IMR-90 (cell line): ENCODE data around the gene RABGGTA. TPM values are rescaled to one million over a fixed set of nuclear protein-coding genes. Genes with fewer than 3 reads are reported as not detected.

Experiments used
- ATAC-seq: fragments of 200-7000 bp; cut with Tn5 transposase; 2 replicates; pipeline ENCODE4 v1.9.1; 2020; ENCODE audit warnings: low read depth, mild to moderate bottlenecking, moderate library complexity
- BruUV-seq: library from RNA; stranded (reverse); fragments of 400-500 nt; replicated peaks from 2 replicates; lab custom pipeline; 2021; lab: Mats Ljungman, UMichigan
- CTCF ChIA-PET: fragments of 300-600 bp; formaldehyde crosslinking; extraction: SDS; loops from one replicate; lab custom pipeline; 2021; ENCODE audit warnings: antibody characterized with exemption; lab: Yijun Ruan, JAX
- POLR2A ChIA-PET: fragments of 300-600 bp; sonication (Branson Sonifier 250); formaldehyde crosslinking; loops from one replicate; lab custom pipeline; 2022; ENCODE audit warnings: antibody characterized with exemption; ENCODE audit not compliant: unreplicated experiment; lab: Charles Lee
- DNase-seq: peaks from one replicate; pipeline ENCODE4 v3.0.0; 2013
- H2AFZ ChIP-seq: replicated peaks from 2 replicates; pipeline ENCODE3; 2013; ENCODE audit warnings: low read length, mild to moderate bottlenecking; ENCODE audit not compliant: poor library complexity
- H2AK5ac ChIP-seq: 2 replicates; pipeline ENCODE4 v1.6.1; 2013; ENCODE audit warnings: low read depth, low read length, inconsistent platforms
- H2AK9ac ChIP-seq: replicated peaks from 2 replicates; pipeline ENCODE3; 2013; ENCODE audit warnings: mild to moderate bottlenecking, low read depth, low read length, moderate library complexity; ENCODE audit not compliant: poor library complexity
- H2BK120ac ChIP-seq: 2 replicates; pipeline ENCODE4 v1.6.1; 2013; ENCODE audit warnings: low read depth, low read length, inconsistent platforms
- H2BK15ac ChIP-seq: 3 replicates; pipeline ENCODE4 v1.6.1; 2013; ENCODE audit warnings: low read depth, low read length, inconsistent platforms
- H2BK20ac ChIP-seq: 2 replicates; pipeline ENCODE4 v1.6.1; 2013; ENCODE audit warnings: low read depth, mild to moderate bottlenecking, inconsistent platforms, low read length, moderate library complexity
- H2BK5ac ChIP-seq: 2 replicates; pipeline ENCODE4 v1.6.1; 2013; ENCODE audit warnings: mild to moderate bottlenecking, low read depth, low read length, inconsistent platforms; ENCODE audit not compliant: poor library complexity, severe bottlenecking
- H3K14ac ChIP-seq: replicated peaks from 2 replicates; pipeline ENCODE4 v1.6.1; 2013; ENCODE audit warnings: low read depth, low read length, inconsistent platforms
- H3K18ac ChIP-seq: 2 replicates; pipeline ENCODE4 v1.6.1; 2013; ENCODE audit warnings: low read depth, low read length, control low read depth
- H3K23ac ChIP-seq: 2 replicates; pipeline ENCODE4 v1.6.1; 2013; ENCODE audit warnings: low read depth, low read length, inconsistent platforms
- H3K27ac ChIP-seq: 2 replicates; pipeline ENCODE4 v1.5.1; 2013; ENCODE audit warnings: mild to moderate bottlenecking, control low read depth, low read length; ENCODE audit not compliant: insufficient read depth
- H3K27me3 ChIP-seq: 2 replicates; pipeline ENCODE4 v1.6.1; 2013; ENCODE audit warnings: low read length; ENCODE audit not compliant: control insufficient read depth, insufficient read depth
- H3K36me3 ChIP-seq: 2 replicates; pipeline ENCODE4 v1.6.1; 2013; ENCODE audit warnings: low read length, mixed read lengths; ENCODE audit not compliant: control insufficient read depth, insufficient read depth
- H3K4ac ChIP-seq: 2 replicates; pipeline ENCODE4 v1.6.1; 2013; ENCODE audit warnings: low read depth, low read length, inconsistent platforms
- H3K4me1 ChIP-seq: 2 replicates; pipeline ENCODE4 v1.6.1; 2013; ENCODE audit warnings: low read length, mixed read lengths; ENCODE audit not compliant: control insufficient read depth, insufficient read depth
- H3K4me2 ChIP-seq: 2 replicates; pipeline ENCODE4 v1.6.1; 2013; ENCODE audit warnings: low read depth, mild to moderate bottlenecking, control low read depth, low read length, moderate library complexity
- H3K4me3 ChIP-seq: 2 replicates; pipeline ENCODE4 v1.5.1; 2013; ENCODE audit warnings: low read depth, mild to moderate bottlenecking, control low read depth, low read length, moderate library complexity; ENCODE audit not compliant: insufficient read depth
- H3K56ac ChIP-seq: 2 replicates; pipeline ENCODE4 v1.6.1; 2013; ENCODE audit warnings: low read length, inconsistent platforms; ENCODE audit not compliant: insufficient read depth; ENCODE audit errors: extremely low read depth
- H3K79me1 ChIP-seq, 2 experiments: 2 replicates each; pipeline ENCODE4 v1.6.1; 2013; ENCODE audit warnings: low read length in 2 of 2, inconsistent platforms in 1 of 2, low read depth in 1 of 2
- H3K9ac ChIP-seq: 2 replicates; pipeline ENCODE4 v1.6.1; 2013; ENCODE audit warnings: low read depth, low read length, control low read depth
- H3K9me1 ChIP-seq: 2 replicates; pipeline ENCODE4 v1.6.1; 2013; ENCODE audit warnings: low read length, inconsistent platforms; ENCODE audit not compliant: insufficient read depth
- H3K9me3 ChIP-seq: 2 replicates; pipeline ENCODE4 v1.6.1; 2013; ENCODE audit warnings: low read length; ENCODE audit not compliant: control insufficient read depth, insufficient read depth
- H4K20me1 ChIP-seq: 2 replicates; pipeline ENCODE4 v1.6.1; 2013; ENCODE audit warnings: low read length, inconsistent platforms; ENCODE audit not compliant: insufficient read depth
- H4K5ac ChIP-seq: 2 replicates; pipeline ENCODE4 v1.6.1; 2013; ENCODE audit warnings: mild to moderate bottlenecking, low read depth, low read length, control low read depth
- H4K8ac ChIP-seq, 2 experiments: 2 replicates each; pipeline ENCODE4 v1.6.1; 2013; ENCODE audit warnings: low read depth in 2 of 2, low read length in 2 of 2, control low read depth in 1 of 2, inconsistent platforms in 1 of 2
- H4K91ac ChIP-seq: 2 replicates; pipeline ENCODE4 v1.6.1; 2013; ENCODE audit warnings: low read depth, low read length, inconsistent platforms; ENCODE audit not compliant: insufficient read depth
- BHLHE40 ChIP-seq: fragments of 150-350 bp; IDR thresholded peaks from 2 replicates; pipeline ENCODE4 v1.6.1; 2016; ENCODE audit warnings: mild to moderate bottlenecking, low read depth, low read length
- FOS ChIP-seq: fragments of 150-350 bp; IDR thresholded peaks from 2 replicates; pipeline ENCODE4 v1.6.1; 2016; ENCODE audit warnings: low read depth, low read length
- WGBS, 2 experiments: methylation state at CpG; one replicate each; pipeline versions ENCODE4 v1.1.5 to v1.1.7; 2013; ENCODE audit warnings: missing lambda C conversion rate in 2 of 2; ENCODE audit not compliant: insufficient read length in 1 of 2; ENCODE audit errors: extremely low coverage in 2 of 2; 5-methylcytosine and 5-hydroxymethylcytosine counted together
- dilution Hi-C: fragments of 300-500 bp; cut with HindIII; formaldehyde crosslinking; loops from one replicate; pipeline ENCODE4 v1.14.3; 2018; ENCODE audit warnings: low sequenced_read_pairs; ENCODE audit not compliant: unreplicated experiment
- in situ Hi-C: fragments of 300-500 bp; cut with MboI; formaldehyde crosslinking; loops from 3 replicates; pipeline ENCODE4 v1.14.3; 2019; ENCODE audit warnings: low sequenced_read_pairs, inconsistent platforms, mixed read lengths
- intact Hi-C: fragments of 100-400 bp; cut with micrococcal nuclease; formaldehyde crosslinking; loops from 2 replicates; pipeline ENCODE4 v1.10.0; 2022
- polyA plus RNA-seq, 3 experiments: library from polyadenylated mRNA; depleted of rRNA; stranded (reverse); fragments of >200 nt; gene quantifications; 2 replicates each; pipeline ENCODE4 v1.2.3, GENCODE V29; 2012; ENCODE audit warnings: low replicate concordance in 1 of 3
- total RNA-seq: library from RNA; depleted of rRNA; stranded (reverse); fragments of >200 nt; gene quantifications from 2 replicates; pipeline ENCODE4 v1.2.3, GENCODE V29; 2012

RABGGTA gene
- total and polyA plus RNA-seq, 2 of the 4 experiments (the other 2 are of a cell fraction), result 25.6 to 55.6 TPM

DNA sequence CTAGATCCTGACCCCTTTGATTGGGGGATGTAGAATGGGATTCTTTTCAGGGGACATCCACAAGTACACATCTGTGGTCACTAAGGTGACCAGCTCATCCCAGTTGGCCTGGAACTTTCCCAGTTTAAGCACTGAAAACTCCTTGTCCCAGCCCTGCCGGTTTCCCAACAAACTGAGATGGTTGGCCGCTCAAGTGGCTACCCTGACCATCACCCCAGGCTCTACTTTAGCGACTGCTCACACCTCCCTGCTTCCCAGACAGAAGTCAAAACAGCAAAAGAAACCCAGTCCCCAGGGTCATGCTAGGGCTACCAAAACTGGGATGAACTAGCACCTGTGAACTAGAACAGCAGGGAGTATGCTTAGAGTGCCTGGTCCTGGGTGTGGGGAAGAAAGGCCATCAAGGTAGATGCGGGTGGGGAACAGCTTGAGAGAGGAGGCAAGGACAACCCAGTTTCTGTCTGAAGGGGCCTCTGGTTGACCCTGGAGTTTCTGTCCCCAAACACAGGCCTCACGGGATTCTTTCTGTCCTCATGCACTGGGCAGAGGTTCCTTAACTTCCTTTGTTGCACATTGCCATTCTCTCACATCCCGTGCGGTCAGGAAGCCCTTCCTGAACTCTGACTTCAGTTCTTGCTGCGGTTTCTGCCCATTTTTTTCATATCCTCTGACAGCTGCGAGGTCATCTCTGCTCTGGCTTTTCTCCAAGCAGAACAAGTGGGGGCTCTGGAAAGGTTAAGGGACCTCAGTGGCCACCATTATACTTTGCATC, 41.5 kb upstream of the RABGGTA start:
- Histone ChIP-seq H3K23ac (no peak overlapping the region), H2BK20ac (no peak overlapping the region), H2BK15ac (no peak overlapping the region), H3K18ac (no peak overlapping the region), H2AK9ac (no peak overlapping the region), H3K4ac (no peak overlapping the region), H2BK5ac (no peak overlapping the region), H4K91ac (no peak overlapping the region), H3K27me3 (peaks cover 19% of the 10 kb centered on the region; the same call in 1 of the 2 replicates), H2BK120ac (no peak overlapping the region), H3K9me3 (no peaks in the 10 kb centered on the region), H3K36me3 (no peaks in the 10 kb centered on the region), H3K9ac (no peak overlapping the region), H3K56ac (no peak overlapping the region), H4K5ac (no peak overlapping the region), H3K14ac (no peak overlapping the region), H3K4me1 (peaks cover 10% of the 10 kb centered on the region; the same call in 1 of the 2 replicates), H3K27ac (no peak overlapping the region), H3K9me1 (peaks cover 11% of the 10 kb centered on the region; the same call in 1 of the 2 replicates), H4K20me1 (peaks cover 8% of the 10 kb centered on the region; the same call in 1 of the 2 replicates), H4K8ac (no peak overlapping the region), H2AFZ (no peak overlapping the region), H3K4me3 (no peak overlapping the region), H3K79me1 (peaks cover 3 to 8% of the 10 kb centered on the region in 2 experiments; a peak in 1 of 4 replicates), H3K4me2 (no peak overlapping the region), H2AK5ac (no peak overlapping the region)
- intact Hi-C loops, result no loop called here
- WGBS, 2 experiments, result no CpG with 5 or more reads among the region's 9 CpGs
- ATAC-seq (no peak), DNase-seq (peak; percentile 22)
- ChIA-PET POLR2A (no interaction called here), CTCF (interaction anchor here (1.3 kb wide), 1 partner anchor 21 kb away, joined by 6 read pairs; no protein-coding TSS in a partner anchor)
- dilution Hi-C loops, result no loop called here
- TF ChIP-seq FOS, result no peak
- peak; percentile 17; the same call in 1 of the 2 replicates for TF ChIP-seq BHLHE40
- in situ Hi-C loops, result no loop called here
- no TSS peak for BruUV-seq
